ENCODE data around the gene PRDX6.

DNA sequence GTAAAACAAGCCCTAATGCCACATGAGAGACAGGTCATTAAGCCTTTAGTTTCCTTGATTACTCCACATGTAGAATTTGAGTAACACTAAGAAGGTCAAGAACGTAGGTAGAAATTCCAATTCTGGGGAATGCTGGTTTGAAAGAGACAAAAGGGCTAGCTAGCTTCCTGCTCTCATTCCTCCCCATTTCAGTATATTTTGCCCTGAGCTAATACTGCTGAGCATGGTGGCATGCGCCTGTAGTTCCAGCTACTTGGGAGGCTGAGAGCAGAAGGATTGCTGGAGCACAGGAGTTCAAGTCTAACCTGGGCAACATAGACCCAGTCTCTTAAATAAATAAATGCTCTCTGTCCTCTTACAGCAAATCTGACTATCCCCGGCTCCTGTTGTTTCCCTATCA, 12.8 kb downstream of the PRDX6 start:
- TF ChIP-seq CTCF (conservative IDR thresholded peaks at IDR 0.05; ENCODE audit: low read length) = no peak
- TF ChIP-seq EZH2phosphoT487 (IDR thresholded peaks at IDR 0.05; ENCODE audit: borderline replicate concordance) = no peak

Measured in Loucy (cell line).